HFFc6 (cell line): Measurements from ENCODE around the gene AP2M1. TPM values are rescaled to one million over a fixed set of nuclear protein-coding genes. Genes with fewer than 3 reads are reported as not detected.
A peak's percentile ranks its signal among the peaks of the same experiment; 100 is the strongest.

Experiments
- DNase-seq: peaks from one replicate; pipeline ENCODE4 v3.0.0-alpha.2; 2018
- H3K27ac Mint-ChIP-seq: 2 replicates; pipeline ENCODE4 v1.8.0; 2020; ENCODE audit warnings: mild to moderate bottlenecking, mixed read lengths
- H3K27me3 Mint-ChIP-seq: 2 replicates; pipeline ENCODE4 v1.8.0; 2021; ENCODE audit warnings: mild to moderate bottlenecking, moderate library complexity, mixed read lengths; ENCODE audit not compliant: insufficient read depth
- H3K36me3 Mint-ChIP-seq: 2 replicates; pipeline ENCODE4 v1.8.0; 2021; ENCODE audit warnings: low read depth, mixed read lengths
- H3K4me1 Mint-ChIP-seq: 2 replicates; pipeline ENCODE4 v1.8.0; 2020; ENCODE audit warnings: low read depth, mixed read lengths
- H3K4me3 Mint-ChIP-seq: 2 replicates; pipeline ENCODE4 v1.8.0; 2020; ENCODE audit warnings: mild to moderate bottlenecking, moderate library complexity, mixed read lengths
- H3K9me3 Mint-ChIP-seq: 2 replicates; pipeline ENCODE4 v1.8.0; 2020; ENCODE audit warnings: mild to moderate bottlenecking, mixed read lengths
- total RNA-seq, 6 experiments: library from RNA; stranded (reverse); fragmentation: NEBNext Ultra II Directional; extraction: Animal tissue kit (Norgen Biotek cat#: 25700); gene quantifications; 2 replicates in 1 of 6; 3 replicates in 5 of 6; pipeline ENCODE4 v1.2.3, GENCODE V29; 2021
- TF ChIP-seq, protein P1 (sequence below): fragments of 200-600 bp; sonication (generic); IDR thresholded peaks from 2 replicates; pipeline ENCODE4 v1.5.0; 2021; ENCODE audit warnings: antibody characterized with exemption, mild to moderate bottlenecking

Gene AP2M1
- total RNA-seq, 6 experiments from 2014 or later = 796 to 849 (median 832) TPM

DNA sequence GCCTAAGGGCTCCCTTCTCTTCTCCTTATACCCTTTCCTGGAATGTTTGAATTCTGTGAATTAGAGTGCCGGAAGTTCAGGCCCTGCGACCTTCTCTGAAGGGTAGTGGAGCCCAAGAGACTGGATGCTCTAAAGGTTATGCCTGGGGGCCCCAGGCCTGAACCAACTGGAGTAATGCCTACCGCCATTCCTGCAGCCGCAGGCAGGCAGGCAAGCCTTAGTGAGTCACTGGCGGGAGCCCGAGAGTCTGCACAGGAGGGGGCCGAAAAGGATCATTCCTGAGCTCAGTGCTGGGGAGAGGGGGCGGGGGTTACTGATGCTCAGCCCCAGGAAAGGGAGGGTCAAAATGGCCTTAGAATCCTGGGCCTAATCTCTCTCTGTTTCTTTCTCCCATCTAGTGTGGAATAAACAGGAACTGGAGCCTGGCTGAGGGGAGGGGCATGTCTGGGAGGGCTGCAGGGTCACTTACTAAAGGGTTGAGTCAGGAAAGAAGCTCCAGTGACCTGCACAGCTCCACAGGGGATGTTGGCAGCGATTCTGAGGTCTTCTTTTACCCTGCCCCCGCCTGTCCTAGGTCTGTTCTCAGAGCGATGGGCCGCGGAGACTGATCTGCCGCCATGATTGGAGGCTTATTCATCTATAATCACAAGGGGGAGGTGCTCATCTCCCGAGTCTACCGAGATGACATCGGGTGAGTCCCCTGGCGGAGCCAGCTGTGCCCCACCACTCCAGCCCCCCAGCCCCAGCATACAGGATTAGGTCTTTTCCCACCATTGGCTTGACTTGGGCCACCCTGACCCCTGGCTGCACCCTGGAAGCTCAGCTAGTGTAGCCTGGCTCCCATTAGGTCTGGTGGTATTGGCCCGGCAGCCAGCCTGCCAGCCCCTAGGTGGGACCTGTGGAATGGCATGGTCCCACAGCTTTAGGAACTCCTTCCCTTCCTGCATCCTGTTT, 2.0 kb downstream of the AP2M1 start:
- Mint-ChIP-seq H3K4me3 (peak overlapping the region; percentile 98), H3K36me3 (peaks cover 37% of the 10 kb centered on the region), H3K4me1 (peaks cover 72% of the 10 kb centered on the region)

DNA sequence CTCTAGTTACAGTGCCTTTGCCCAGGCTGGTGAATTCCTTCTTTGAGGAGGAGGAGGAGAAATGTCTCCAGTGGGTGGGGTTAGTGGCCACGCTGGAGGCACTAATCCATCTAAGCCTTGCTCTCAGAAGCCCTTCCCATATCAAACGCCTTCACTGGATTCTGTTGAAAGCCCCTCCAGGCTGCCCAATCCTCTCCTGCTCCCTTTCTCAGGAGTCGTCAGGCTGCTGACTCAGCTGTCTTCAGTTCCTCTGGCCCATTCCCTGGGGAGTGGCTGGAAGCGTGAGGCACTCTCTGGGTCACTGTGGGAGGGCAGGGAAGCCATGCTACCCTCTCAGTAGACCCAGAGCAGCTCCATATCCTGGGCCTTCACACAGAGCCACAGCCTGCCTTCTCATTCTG, 2.7 kb downstream of the AP2M1 start:
- H3K27me3 Mint-ChIP-seq = peaks cover 5% of the 10 kb centered on the region
- H3K36me3 Mint-ChIP-seq = peaks cover 34% of the 10 kb centered on the region
- DNase-seq = peak; percentile 43
- H3K4me1 Mint-ChIP-seq = peaks cover 65% of the 10 kb centered on the region
- peak overlapping the region; percentile 98 for H3K4me3 Mint-ChIP-seq
- no peaks in the 10 kb centered on the region for H3K9me3 Mint-ChIP-seq
- peak overlapping the region; percentile 96 for H3K27ac Mint-ChIP-seq
- TF ChIP-seq, protein P1, sequence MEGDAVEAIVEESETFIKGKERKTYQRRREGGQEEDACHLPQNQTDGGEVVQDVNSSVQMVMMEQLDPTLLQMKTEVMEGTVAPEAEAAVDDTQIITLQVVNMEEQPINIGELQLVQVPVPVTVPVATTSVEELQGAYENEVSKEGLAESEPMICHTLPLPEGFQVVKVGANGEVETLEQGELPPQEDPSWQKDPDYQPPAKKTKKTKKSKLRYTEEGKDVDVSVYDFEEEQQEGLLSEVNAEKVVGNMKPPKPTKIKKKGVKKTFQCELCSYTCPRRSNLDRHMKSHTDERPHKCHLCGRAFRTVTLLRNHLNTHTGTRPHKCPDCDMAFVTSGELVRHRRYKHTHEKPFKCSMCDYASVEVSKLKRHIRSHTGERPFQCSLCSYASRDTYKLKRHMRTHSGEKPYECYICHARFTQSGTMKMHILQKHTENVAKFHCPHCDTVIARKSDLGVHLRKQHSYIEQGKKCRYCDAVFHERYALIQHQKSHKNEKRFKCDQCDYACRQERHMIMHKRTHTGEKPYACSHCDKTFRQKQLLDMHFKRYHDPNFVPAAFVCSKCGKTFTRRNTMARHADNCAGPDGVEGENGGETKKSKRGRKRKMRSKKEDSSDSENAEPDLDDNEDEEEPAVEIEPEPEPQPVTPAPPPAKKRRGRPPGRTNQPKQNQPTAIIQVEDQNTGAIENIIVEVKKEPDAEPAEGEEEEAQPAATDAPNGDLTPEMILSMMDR = no peak; the same call in 1 of the 2 replicates

More for the DNA sequence above, 2.0 kb downstream of the AP2M1 start:
- peak; percentile 96 for DNase-seq
- Mint-ChIP-seq H3K27ac (peak overlapping the region; percentile 96), H3K9me3 (no peaks in the 10 kb centered on the region), H3K27me3 (peaks cover 7% of the 10 kb centered on the region)
- TF ChIP-seq, protein P1 = peak; percentile 41

GRCh38 chr3:184177767-184178306, 3.2 kb downstream of the AP2M1 start:
- Mint-ChIP-seq H3K9me3 (no peaks in the 10 kb centered on the region), H3K4me1 (peaks cover 60% of the 10 kb centered on the region), H3K4me3 (peak overlapping the region; percentile 98), H3K27ac (peak overlapping the region; percentile 96), H3K36me3 (peaks cover 40% of the 10 kb centered on the region), H3K27me3 (peaks cover 5% of the 10 kb centered on the region)
- DNase-seq = no peak
- TF ChIP-seq, protein P1 = no peak

DNA sequence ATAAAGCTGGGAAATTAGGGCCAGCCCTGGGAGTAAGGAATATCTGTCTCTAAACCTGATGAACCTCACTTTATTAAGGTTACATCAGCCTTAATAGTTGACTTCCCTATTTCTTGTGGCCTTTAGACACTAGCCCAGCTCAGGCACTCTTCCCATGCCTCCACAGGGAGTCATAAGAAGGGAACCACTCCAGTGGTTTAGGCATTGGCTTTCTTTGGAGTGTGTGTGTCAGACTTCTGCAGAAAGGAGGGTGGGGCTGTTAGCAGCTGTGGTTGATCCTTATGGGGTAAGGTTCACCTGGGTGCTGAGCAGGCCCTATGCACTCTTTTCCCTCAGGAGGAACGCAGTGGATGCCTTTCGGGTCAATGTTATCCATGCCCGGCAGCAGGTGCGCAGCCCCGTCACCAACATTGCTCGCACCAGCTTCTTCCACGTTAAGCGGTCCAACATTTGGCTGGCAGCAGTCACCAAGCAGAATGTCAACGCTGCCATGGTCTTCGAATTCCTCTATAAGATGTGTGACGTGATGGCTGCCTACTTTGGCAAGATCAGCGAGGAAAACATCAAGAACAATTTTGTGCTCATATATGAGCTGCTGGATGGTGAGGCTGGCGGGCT, 4.0 kb downstream of the AP2M1 start:
- Mint-ChIP-seq H3K27me3 (peaks cover 5% of the 10 kb centered on the region), H3K36me3 (peaks cover 47% of the 10 kb centered on the region), H3K4me1 (peaks cover 52% of the 10 kb centered on the region), H3K9me3 (no peaks in the 10 kb centered on the region), H3K27ac (peak overlapping the region; percentile 96; the same call in 1 of the 2 replicates), H3K4me3 (peak overlapping the region; percentile 98)
- TF ChIP-seq, protein P1 = no peak
- DNase-seq = peak; percentile 41

- TF ChIP-seq, protein P1 = no peak
- Mint-ChIP-seq H3K4me3 (no peak overlapping the region; the same call in 1 of the 2 replicates), H3K4me1 (peaks cover 59% of the 10 kb centered on the region), H3K27ac (peak overlapping the region; percentile 59), H3K36me3 (peaks cover 57% of the 10 kb centered on the region), H3K9me3 (no peaks in the 10 kb centered on the region), H3K27me3 (peaks cover 5% of the 10 kb centered on the region)
- peak; percentile 42 for DNase-seq
Measured at GRCh38 chr3:184180165-184180564, 5.5 kb downstream of the AP2M1 start.
